Nephron progenitor cell (in vitro differentiated cells): ENCODE data around the gene RNGTT.
"Not testable (repeated sequence)": the region's sequence is repeated elsewhere in the genome, so short reads cannot be mapped to it uniquely, and the experiment has no call there.

Source experiments
- DNase-seq: peaks from one replicate; pipeline ENCODE4 v3.0.0; 2021
- H3K27ac Mint-ChIP-seq: 2 replicates; pipeline ENCODE4 v1.8.0; 2021; ENCODE audit warnings: mild to moderate bottlenecking, moderate library complexity, mixed read lengths
- H3K27me3 Mint-ChIP-seq: 2 replicates; pipeline ENCODE4 v1.8.0; 2021; ENCODE audit warnings: mild to moderate bottlenecking, low read depth, mixed read lengths; ENCODE audit not compliant: poor library complexity
- H3K36me3 Mint-ChIP-seq: 2 replicates; pipeline ENCODE4 v1.8.0; 2021; ENCODE audit warnings: low read depth, mixed read lengths
- H3K4me1 Mint-ChIP-seq: 2 replicates; pipeline ENCODE4 v1.8.0; 2021; ENCODE audit warnings: mixed read lengths
- H3K4me3 Mint-ChIP-seq: 2 replicates; pipeline ENCODE4 v1.8.0; 2021; ENCODE audit warnings: mild to moderate bottlenecking, moderate library complexity, mixed read lengths
- H3K9me3 Mint-ChIP-seq: 2 replicates; pipeline ENCODE4 v1.8.0; 2021; ENCODE audit warnings: mild to moderate bottlenecking, moderate library complexity, mixed read lengths
- CTCF ChIP-seq: fragments of 200-600 bp; sonication (generic); IDR thresholded peaks from 2 replicates; pipeline ENCODE4 v1.5.0; 2021; ENCODE audit warnings: antibody characterized with exemption

RNGTT gene

GRCh38 chr6:88913471-88913870 is 49.9 kb downstream of the RNGTT start:
- Mint-ChIP-seq H3K4me3 (no peak overlapping the region), H3K27ac (peak overlapping the region; percentile 54), H3K36me3 (peaks cover 21% of the 10 kb centered on the region), H3K27me3 (peaks cover 3% of the 10 kb centered on the region), H3K9me3 (peaks cover 11% of the 10 kb centered on the region), H3K4me1 (peaks cover 48% of the 10 kb centered on the region)
- TF ChIP-seq CTCF: no peak
- no peak for DNase-seq

- DNase-seq: no peak
- Mint-ChIP-seq H3K36me3 (peaks cover 25% of the 10 kb centered on the region), H3K27ac (no peak overlapping the region), H3K4me3 (no peak overlapping the region), H3K4me1 (peaks cover 48% of the 10 kb centered on the region), H3K9me3 (peaks cover 11% of the 10 kb centered on the region), H3K27me3 (peaks cover 3% of the 10 kb centered on the region)
- no peak for TF ChIP-seq CTCF
These were observed 52.3 kb downstream of the RNGTT start for GRCh38 chr6:88910922-88911778.

- no peak overlapping the region for H3K4me3 Mint-ChIP-seq
- no peak for TF ChIP-seq CTCF
- DNase-seq: no peak
- peaks cover 41% of the 10 kb centered on the region for H3K4me1 Mint-ChIP-seq
- H3K36me3 Mint-ChIP-seq: peaks cover 20% of the 10 kb centered on the region
- peaks cover 3% of the 10 kb centered on the region for H3K27me3 Mint-ChIP-seq
- H3K9me3 Mint-ChIP-seq: no peaks in the 10 kb centered on the region
- H3K27ac Mint-ChIP-seq: no peak overlapping the region
These were observed 54.5 kb downstream of the RNGTT start for GRCh38 chr6:88908598-88909548.

GRCh38 chr6:88907148-88907547 is 56.3 kb downstream of the RNGTT start:
- not testable (repeated sequence) for H3K27ac Mint-ChIP-seq, H3K27me3 Mint-ChIP-seq, H3K4me3 Mint-ChIP-seq, H3K9me3 Mint-ChIP-seq, DNase-seq
- Mint-ChIP-seq H3K36me3 (peaks cover 33% of the 10 kb centered on the region), H3K4me1 (peaks cover 27% of the 10 kb centered on the region)

GRCh38 chr6:88899569-88900316 is 63.7 kb downstream of the RNGTT start:
- Mint-ChIP-seq H3K36me3 (peaks cover 34% of the 10 kb centered on the region), H3K4me1 (no peaks in the 10 kb centered on the region), H3K27ac (no peak overlapping the region), H3K9me3 (no peaks in the 10 kb centered on the region), H3K27me3 (no peaks in the 10 kb centered on the region), H3K4me3 (no peak overlapping the region)
- TF ChIP-seq CTCF: peak; percentile 7
- no peak for DNase-seq

GRCh38 chr6:88895911-88896310 is 67.5 kb downstream of the RNGTT start:
- Mint-ChIP-seq H3K36me3 (peaks cover 9% of the 10 kb centered on the region), H3K4me3 (no peak overlapping the region), H3K27ac (no peak overlapping the region), H3K4me1 (no peaks in the 10 kb centered on the region), H3K9me3 (no peaks in the 10 kb centered on the region), H3K27me3 (no peaks in the 10 kb centered on the region)
- TF ChIP-seq CTCF: no peak
- no peak for DNase-seq
